ENCODE data around the gene PRB3.

Gene PRB3

DNA sequence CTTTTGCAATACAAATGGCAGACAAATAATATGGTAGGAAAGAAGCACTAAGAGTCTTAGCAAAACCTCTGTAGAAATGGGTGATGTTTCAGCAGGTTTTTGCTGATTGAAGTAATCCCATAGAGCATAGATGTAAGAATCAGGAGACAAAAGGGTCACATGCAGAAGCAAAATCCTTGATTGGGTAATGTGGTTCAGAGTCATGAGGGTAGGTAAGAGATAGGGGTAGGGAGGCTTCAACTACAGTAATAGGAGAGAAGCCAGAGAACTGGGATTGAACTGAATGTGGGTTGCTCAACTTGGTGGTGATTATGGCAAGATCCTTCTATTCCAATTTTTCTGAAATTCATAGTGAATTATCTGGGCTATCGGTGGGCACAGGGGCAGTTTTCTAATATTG lies 5.0 kb downstream of the PRB3 start:
- Histone ChIP-seq H3K27ac (ENCODE audit: low read length, poor library complexity, severe bottlenecking) (no peak overlapping the region), H3K4me2 (ENCODE audit: low read length, poor library complexity, severe bottlenecking) (no peak overlapping the region), H3K36me3 (ENCODE audit: control insufficient read depth in 1 of 2, insufficient read depth in 2 of 2, low read depth in 1 of 2, low read length in 2 of 2) (no peaks in the 10 kb centered on the region), H3K18ac (ENCODE audit: low read depth in 1 of 2, low read length in 2 of 2) (no peak overlapping the region), H4K91ac (ENCODE audit: low read length) (no peak overlapping the region), H2BK5ac (ENCODE audit: low read depth, low read length, poor library complexity, severe bottlenecking) (no peak overlapping the region), H2BK15ac (ENCODE audit: low read depth, poor library complexity, severe bottlenecking) (no peak overlapping the region), H3K23ac (ENCODE audit: low read length in 2 of 2) (no peak overlapping the region), H3K4ac (ENCODE audit: low read depth in 1 of 2, low read length in 2 of 2) (no peak overlapping the region), H3K4me1 (ENCODE audit: control insufficient read depth, insufficient read depth, low read depth, low read length) (no peaks in the 10 kb centered on the region), H3K4me3 (ENCODE audit: insufficient read depth in 1 of 2, low read depth in 1 of 2, low read length in 2 of 2) (no peak overlapping the region), H2BK12ac (ENCODE audit: low read length in 2 of 2) (no peak overlapping the region), H3K27me3 (ENCODE audit: control insufficient read depth in 1 of 2, insufficient read depth in 1 of 2, low read length in 2 of 2) (no peaks in the 10 kb centered on the region), H2AFZ (ENCODE audit: low read depth, low read length) (no peak overlapping the region), H3K79me1 (replicated peaks; ENCODE audit: low read length, poor library complexity, severe bottlenecking) (no peaks in the 10 kb centered on the region), H3K14ac (ENCODE audit: low read length in 2 of 2) (no peak overlapping the region), H3K9me3 (ENCODE audit: control insufficient read depth, low read length) (peaks cover 13% of the 10 kb centered on the region), H2AK5ac (ENCODE audit: low read length, severe bottlenecking) (no peak overlapping the region), H4K8ac (ENCODE audit: low read length) (no peak overlapping the region), H2BK120ac (ENCODE audit: low read depth, low read length) (no peak overlapping the region), H3K9ac (ENCODE audit: low read length) (no peak overlapping the region)
- DNase-seq: no peak
- WGBS: 100% methylated on average over 1 of the region's 1 CpG

DNA sequence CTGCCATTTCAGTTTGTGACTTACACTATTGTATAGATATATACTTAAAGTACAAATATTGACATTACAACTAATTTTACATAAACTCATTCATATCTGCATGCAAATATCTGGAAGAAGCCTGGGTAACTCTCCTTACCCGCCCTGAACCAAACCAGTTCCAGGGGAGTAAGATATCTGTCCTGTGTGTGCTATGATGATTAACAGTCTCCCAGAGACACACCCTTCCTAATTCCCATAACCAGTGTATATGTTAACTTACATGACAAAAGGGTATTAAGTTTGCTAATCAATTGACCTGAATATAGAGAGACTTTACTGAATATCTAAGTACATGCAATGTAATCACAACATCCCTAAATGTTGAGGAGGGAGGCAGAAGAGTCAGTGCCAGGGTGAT lies 23.0 kb downstream of the PRB3 start:
- Histone ChIP-seq H3K14ac (ENCODE audit: low read length in 2 of 2) (no peak overlapping the region), H3K36me3 (ENCODE audit: control insufficient read depth in 1 of 2, insufficient read depth in 2 of 2, low read depth in 1 of 2, low read length in 2 of 2) (no peaks in the 10 kb centered on the region), H2BK5ac (ENCODE audit: low read depth, low read length, poor library complexity, severe bottlenecking) (no peak overlapping the region), H3K9me3 (ENCODE audit: control insufficient read depth, low read length) (peaks cover 6% of the 10 kb centered on the region), H2AK5ac (ENCODE audit: low read length, severe bottlenecking) (no peak overlapping the region), H3K4me3 (ENCODE audit: insufficient read depth in 1 of 2, low read depth in 1 of 2, low read length in 2 of 2) (no peak overlapping the region), H3K4ac (ENCODE audit: low read depth in 1 of 2, low read length in 2 of 2) (no peak overlapping the region), H3K23ac (ENCODE audit: low read length in 2 of 2) (no peak overlapping the region), H2BK12ac (ENCODE audit: low read length in 2 of 2) (no peak overlapping the region), H3K4me2 (ENCODE audit: low read length, poor library complexity, severe bottlenecking) (no peak overlapping the region), H2BK15ac (ENCODE audit: low read depth, poor library complexity, severe bottlenecking) (no peak overlapping the region), H3K18ac (ENCODE audit: low read depth in 1 of 2, low read length in 2 of 2) (no peak overlapping the region), H4K8ac (ENCODE audit: low read length) (no peak overlapping the region), H2AFZ (ENCODE audit: low read depth, low read length) (no peak overlapping the region), H3K27me3 (ENCODE audit: control insufficient read depth in 1 of 2, insufficient read depth in 1 of 2, low read length in 2 of 2) (no peaks in the 10 kb centered on the region), H3K4me1 (ENCODE audit: control insufficient read depth, insufficient read depth, low read depth, low read length) (no peaks in the 10 kb centered on the region), H4K91ac (ENCODE audit: low read length) (no peak overlapping the region), H3K9ac (ENCODE audit: low read length) (no peak overlapping the region), H2BK120ac (ENCODE audit: low read depth, low read length) (no peak overlapping the region), H3K27ac (ENCODE audit: low read length, poor library complexity, severe bottlenecking) (no peak overlapping the region), H3K79me1 (replicated peaks; ENCODE audit: low read length, poor library complexity, severe bottlenecking) (no peaks in the 10 kb centered on the region)
- DNase-seq: no peak
- WGBS: no CpG with 5 or more reads among the region's 1 CpG

DNA sequence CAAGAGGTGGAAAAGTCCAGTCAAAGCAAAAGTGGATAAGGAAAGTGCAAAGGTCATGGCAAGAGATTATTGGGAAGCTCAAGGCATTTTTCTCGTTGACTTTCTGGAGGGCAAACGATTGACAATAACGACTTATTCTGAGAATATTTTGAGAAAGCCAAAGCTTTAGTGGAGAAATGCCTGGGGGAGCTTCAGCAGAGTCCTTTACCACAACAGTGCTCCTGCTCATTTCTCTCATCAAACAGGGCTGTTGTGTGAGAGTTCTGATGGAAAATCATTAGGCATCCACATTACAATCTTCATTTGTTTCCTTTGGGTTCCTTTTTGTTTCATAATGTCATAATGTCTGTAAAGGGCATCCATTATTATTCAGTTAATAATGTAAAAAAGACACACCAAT lies 26.9 kb downstream of the PRB3 start:
- H2BK15ac ChIP-seq (ENCODE audit: low read depth, poor library complexity, severe bottlenecking): no peak overlapping the region
- no peak overlapping the region for H3K14ac ChIP-seq (ENCODE audit: low read length in 2 of 2)
- H2BK5ac ChIP-seq (ENCODE audit: low read depth, low read length, poor library complexity, severe bottlenecking): no peak overlapping the region
- H3K79me1 ChIP-seq (replicated peaks; ENCODE audit: low read length, poor library complexity, severe bottlenecking): no peaks in the 10 kb centered on the region
- peaks cover 6% of the 10 kb centered on the region for H3K9me3 ChIP-seq (ENCODE audit: control insufficient read depth, low read length)
- H3K27me3 ChIP-seq (ENCODE audit: control insufficient read depth in 1 of 2, insufficient read depth in 1 of 2, low read length in 2 of 2): no peaks in the 10 kb centered on the region
- H2AFZ ChIP-seq (ENCODE audit: low read depth, low read length): no peak overlapping the region
- H3K4me3 ChIP-seq (ENCODE audit: insufficient read depth in 1 of 2, low read depth in 1 of 2, low read length in 2 of 2): no peak overlapping the region
- H4K8ac ChIP-seq (ENCODE audit: low read length): no peak overlapping the region
- H3K27ac ChIP-seq (ENCODE audit: low read length, poor library complexity, severe bottlenecking): no peak overlapping the region
- H3K4ac ChIP-seq (ENCODE audit: low read depth in 1 of 2, low read length in 2 of 2): no peak overlapping the region
- no peak overlapping the region for H2BK120ac ChIP-seq (ENCODE audit: low read depth, low read length)
- H2BK12ac ChIP-seq (ENCODE audit: low read length in 2 of 2): no peak overlapping the region
- no peak overlapping the region for H3K23ac ChIP-seq (ENCODE audit: low read length in 2 of 2)
- H3K18ac ChIP-seq (ENCODE audit: low read depth in 1 of 2, low read length in 2 of 2): no peak overlapping the region
- no peak for DNase-seq
- H3K4me1 ChIP-seq (ENCODE audit: control insufficient read depth, insufficient read depth, low read depth, low read length): no peaks in the 10 kb centered on the region
- no peak overlapping the region for H3K9ac ChIP-seq (ENCODE audit: low read length)
- H2AK5ac ChIP-seq (ENCODE audit: low read length, severe bottlenecking): no peak overlapping the region
- H4K91ac ChIP-seq (ENCODE audit: low read length): no peak overlapping the region
- no peaks in the 10 kb centered on the region for H3K36me3 ChIP-seq (ENCODE audit: control insufficient read depth in 1 of 2, insufficient read depth in 2 of 2, low read depth in 1 of 2, low read length in 2 of 2)
- 90% methylated on average over 3 of the region's 3 CpGs for WGBS
- H3K4me2 ChIP-seq (ENCODE audit: low read length, poor library complexity, severe bottlenecking): no peak overlapping the region

DNA sequence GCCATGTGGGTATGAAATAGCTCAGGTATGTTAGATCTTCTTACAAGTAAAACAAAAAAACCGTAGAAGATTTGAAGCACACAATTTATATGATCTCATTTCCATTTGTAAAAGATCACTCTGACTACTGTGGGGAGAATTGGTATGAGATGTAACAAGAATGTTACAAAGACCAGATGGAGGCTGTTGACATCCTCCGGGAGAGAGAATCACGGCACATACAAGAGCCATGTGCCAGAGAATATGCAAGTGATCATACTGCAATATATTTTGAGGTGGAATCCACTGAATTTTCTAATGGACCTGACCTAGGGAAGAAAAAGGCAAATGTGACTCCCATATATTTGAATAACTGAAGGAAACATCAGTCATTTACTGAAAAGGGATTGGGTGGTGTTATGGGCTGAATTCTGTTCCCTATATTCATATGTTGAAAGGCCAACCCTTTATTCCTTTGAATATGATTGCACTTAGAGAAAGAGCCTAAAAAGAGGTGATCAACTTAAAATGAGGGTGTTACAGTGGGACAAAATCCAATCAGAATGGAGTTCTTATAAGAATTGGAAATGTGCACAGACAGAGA lies 29.1 kb downstream of the PRB3 start:
- H3K9ac ChIP-seq (ENCODE audit: low read length): no peak overlapping the region
- H3K9me3 ChIP-seq (ENCODE audit: control insufficient read depth, low read length): peaks cover 6% of the 10 kb centered on the region
- no peak overlapping the region for H2BK15ac ChIP-seq (ENCODE audit: low read depth, poor library complexity, severe bottlenecking)
- WGBS: 93% methylated on average over 2 of the region's 3 CpGs
- no peak overlapping the region for H3K14ac ChIP-seq (ENCODE audit: low read length in 2 of 2)
- no peaks in the 10 kb centered on the region for H3K79me1 ChIP-seq (replicated peaks; ENCODE audit: low read length, poor library complexity, severe bottlenecking)
- no peak overlapping the region for H3K4me2 ChIP-seq (ENCODE audit: low read length, poor library complexity, severe bottlenecking)
- H2BK5ac ChIP-seq (ENCODE audit: low read depth, low read length, poor library complexity, severe bottlenecking): no peak overlapping the region
- no peak overlapping the region for H2BK12ac ChIP-seq (ENCODE audit: low read length in 2 of 2)
- no peak overlapping the region for H3K23ac ChIP-seq (ENCODE audit: low read length in 2 of 2)
- no peak overlapping the region for H4K91ac ChIP-seq (ENCODE audit: low read length)
- H4K8ac ChIP-seq (ENCODE audit: low read length): no peak overlapping the region
- no peaks in the 10 kb centered on the region for H3K27me3 ChIP-seq (ENCODE audit: control insufficient read depth in 1 of 2, insufficient read depth in 1 of 2, low read length in 2 of 2)
- no peak overlapping the region for H2AK5ac ChIP-seq (ENCODE audit: low read length, severe bottlenecking)
- no peaks in the 10 kb centered on the region for H3K36me3 ChIP-seq (ENCODE audit: control insufficient read depth in 1 of 2, insufficient read depth in 2 of 2, low read depth in 1 of 2, low read length in 2 of 2)
- no peak overlapping the region for H2AFZ ChIP-seq (ENCODE audit: low read depth, low read length)
- DNase-seq: no peak
- H3K27ac ChIP-seq (ENCODE audit: low read length, poor library complexity, severe bottlenecking): no peak overlapping the region
- no peak overlapping the region for H2BK120ac ChIP-seq (ENCODE audit: low read depth, low read length)
- H3K18ac ChIP-seq (ENCODE audit: low read depth in 1 of 2, low read length in 2 of 2): no peak overlapping the region
- H3K4me1 ChIP-seq (ENCODE audit: control insufficient read depth, insufficient read depth, low read depth, low read length): no peaks in the 10 kb centered on the region
- H3K4me3 ChIP-seq (ENCODE audit: insufficient read depth in 1 of 2, low read depth in 1 of 2, low read length in 2 of 2): no peak overlapping the region
- H3K4ac ChIP-seq (ENCODE audit: low read depth in 1 of 2, low read length in 2 of 2): no peak overlapping the region

Data from mesenchymal stem cell (in vitro differentiated cells and primary cell).